ENCODE data around the gene GDF11.

GDF11 gene

GRCh38 chr12:55742719-55743405, at the start of gene GDF11:
TSS of gene GDF11 (plus strand) at chr12:55743122. CDS start at chr12:55743317, 195 bp downstream.
- peak; percentile 72 to 79 for DNase-seq

DNA sequence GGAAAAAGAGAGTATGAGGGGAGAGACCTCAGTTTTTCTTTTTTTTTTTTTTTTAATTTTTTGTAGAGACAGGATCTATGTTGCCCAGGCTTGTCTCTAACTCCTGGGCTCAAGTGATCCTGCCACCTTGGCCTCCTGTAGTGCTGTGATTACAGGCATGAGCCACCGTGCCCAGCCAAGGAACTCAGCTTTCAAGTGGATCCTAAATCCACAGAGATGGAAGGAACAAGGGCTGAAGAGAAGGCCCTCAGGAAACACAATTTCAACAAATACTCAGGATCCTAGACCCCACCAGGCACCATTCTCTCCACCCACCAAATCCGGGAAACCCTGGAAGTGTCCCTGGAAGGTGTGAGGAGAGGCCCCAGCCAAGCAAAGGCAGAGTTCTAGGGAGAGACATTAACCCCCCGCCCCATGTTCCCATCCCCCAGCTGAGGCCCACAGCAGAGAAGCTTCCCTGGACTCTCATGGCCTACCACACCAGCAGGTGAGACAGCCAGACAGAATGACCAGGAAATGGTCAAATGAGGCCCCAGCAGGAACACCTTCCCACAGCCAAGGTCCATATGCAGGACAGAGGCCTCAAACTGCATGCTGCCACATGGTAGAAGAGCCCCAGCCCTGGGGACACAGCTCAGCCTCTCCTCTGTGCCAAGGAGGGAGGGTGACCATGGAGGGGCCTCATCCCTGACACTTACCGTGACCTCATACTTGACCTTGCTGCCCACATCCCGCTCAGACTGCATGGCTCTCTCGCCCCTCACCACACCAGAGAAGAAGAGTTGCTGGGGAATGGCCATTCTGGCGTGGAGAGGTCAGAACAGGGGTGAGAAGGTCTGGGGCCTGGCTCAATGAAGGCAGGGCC, 49.4 kb upstream of the GDF11 start:
- DNase-seq: no peak

GRCh38 chr12:55694188-55694515, 48.8 kb upstream of the GDF11 start:
- no peak for DNase-seq

DNA sequence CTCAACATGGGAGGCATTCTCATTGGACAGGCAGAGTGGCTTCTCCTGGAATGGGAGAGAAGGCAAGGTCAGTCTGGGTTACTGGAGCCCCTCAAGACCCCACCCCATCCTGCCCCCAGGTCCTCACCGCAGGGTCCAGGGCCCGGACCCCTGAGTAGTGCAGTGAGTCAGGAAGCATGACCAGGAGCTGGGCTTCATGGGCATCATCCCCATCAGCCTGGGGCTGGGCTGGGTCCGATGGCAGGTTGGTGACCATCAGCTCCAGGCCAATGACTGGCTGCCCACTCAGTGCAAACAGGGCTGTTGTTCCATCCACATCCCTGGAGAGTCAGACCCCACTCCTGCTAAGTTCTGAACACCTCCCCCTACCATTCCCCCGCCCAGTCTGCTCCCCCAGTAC, 48.3 kb upstream of the GDF11 start:
- no peak for DNase-seq

DNA sequence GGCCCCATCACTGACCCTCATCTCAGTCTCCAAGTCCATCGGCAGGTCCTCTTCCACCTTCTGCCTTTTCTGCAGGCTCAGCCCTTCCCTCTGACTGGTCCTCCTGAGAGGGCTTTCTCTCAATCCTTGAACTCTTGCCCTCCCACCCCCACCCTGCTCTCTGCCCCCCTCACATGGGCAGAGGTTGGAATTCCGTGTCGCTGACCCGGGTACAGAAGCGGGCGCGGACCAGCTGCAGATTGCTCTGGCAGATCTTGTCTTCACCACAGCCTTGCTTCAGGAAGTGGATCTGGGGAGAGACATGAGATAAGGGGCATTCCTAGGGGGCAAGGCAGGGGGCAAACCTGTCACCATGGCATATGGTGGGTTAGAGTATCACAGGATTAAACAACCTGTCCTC, 47.6 kb upstream of the GDF11 start:
- DNase-seq: no peak

GRCh38 chr12:55696141-55696540, 46.8 kb upstream of the GDF11 start:
- no peak for DNase-seq

GRCh38 chr12:55696796-55697462, 46.0 kb upstream of the GDF11 start:
- no peak for DNase-seq

DNA sequence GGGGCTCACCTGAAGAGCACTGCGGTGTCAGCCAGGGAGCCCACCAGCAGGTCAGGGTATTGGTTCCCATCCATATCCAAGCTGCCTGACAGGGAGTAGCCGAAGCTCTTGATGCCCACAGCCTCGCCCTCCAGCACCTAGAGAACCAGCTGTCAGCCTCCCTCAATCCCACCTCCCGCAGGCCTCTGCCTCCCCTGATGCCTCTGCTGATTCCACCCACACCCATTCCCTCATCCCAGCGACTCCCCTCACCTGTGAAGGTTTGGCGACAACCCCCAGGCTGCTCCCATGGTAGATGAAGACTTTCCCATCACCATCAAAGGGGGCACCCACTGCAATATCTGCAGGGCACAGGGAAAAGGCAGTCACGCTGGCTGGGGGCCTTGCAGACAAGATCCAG, 45.2 kb upstream of the GDF11 start:
- DNase-seq: no peak

DNA sequence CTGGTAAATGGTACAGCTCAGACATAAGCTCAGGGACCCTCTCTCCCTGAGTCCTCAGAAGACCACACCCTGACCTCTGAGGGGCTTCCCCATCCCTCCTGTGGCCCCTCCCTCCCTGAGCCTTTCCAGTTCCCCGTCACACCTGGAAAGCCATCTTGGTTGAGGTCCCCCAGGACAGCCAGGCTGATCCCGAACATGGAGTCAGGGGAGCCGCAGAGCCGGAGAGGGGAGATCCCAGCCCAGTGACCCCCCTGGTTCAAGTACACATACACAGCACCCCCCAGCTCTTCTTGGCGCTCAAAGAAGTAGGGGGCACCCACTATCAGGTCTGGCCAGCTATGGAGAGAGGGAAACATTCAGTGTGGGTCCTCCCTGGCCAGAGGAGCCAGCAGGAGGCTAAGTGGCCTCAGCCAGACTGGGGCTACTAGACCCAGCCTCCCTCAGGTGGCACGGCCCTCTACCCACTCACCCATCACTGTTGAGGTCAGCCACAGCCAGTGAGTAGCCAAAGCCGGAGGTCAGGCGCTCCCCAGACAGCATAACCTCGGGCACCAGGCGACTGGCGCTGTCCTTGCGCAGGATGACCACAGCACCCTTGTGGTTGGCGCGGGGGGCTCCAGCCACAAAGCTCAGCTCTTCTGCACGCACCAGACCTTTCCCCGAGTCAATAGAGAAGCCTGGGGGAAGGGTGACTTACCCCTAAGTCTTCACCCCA, 44.5 kb upstream of the GDF11 start:
- no peak for DNase-seq

GRCh38 chr12:55698965-55699364, 44.0 kb upstream of the GDF11 start:
- DNase-seq: no peak

GRCh38 chr12:55699471-55700055, 43.4 kb upstream of the GDF11 start:
- DNase-seq: no peak

DNA sequence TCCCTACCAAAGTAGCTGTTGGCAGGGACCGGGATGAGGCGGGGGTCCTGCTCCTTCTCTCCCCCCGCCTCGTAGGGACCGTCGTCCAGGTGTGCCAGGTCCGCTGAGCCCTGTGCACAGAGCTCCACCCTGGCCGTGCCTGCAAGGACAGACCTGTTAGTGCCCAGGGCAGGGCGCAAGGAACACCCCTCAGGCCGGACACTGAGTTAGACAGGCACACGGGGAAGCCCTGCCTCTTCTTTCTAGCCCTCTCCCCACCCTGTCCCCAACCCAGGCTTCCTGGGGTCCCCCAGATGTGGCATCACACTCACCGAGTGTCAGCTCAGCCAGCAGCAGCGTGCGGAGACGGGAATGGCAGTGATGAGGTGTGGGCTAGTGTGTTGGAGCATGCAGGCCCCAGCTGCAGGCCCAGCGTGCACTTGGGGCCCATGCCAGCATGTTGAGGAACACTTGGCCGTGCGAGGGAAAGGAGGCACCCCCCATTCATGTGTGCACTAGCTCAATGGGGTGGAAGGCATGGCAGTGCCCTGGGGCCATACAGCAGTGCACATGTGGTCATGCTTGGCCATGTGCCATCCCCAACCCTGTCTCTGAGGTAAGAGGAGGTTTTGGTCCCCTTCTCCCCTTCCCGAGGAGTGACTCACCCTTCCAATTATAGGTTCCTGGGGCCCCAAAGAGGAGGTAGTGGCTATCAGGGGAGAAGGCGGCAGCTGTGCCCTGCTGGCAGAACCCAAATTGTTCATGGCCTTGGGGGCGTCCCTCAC, 42.5 kb upstream of the GDF11 start:
- DNase-seq: no peak

DNA sequence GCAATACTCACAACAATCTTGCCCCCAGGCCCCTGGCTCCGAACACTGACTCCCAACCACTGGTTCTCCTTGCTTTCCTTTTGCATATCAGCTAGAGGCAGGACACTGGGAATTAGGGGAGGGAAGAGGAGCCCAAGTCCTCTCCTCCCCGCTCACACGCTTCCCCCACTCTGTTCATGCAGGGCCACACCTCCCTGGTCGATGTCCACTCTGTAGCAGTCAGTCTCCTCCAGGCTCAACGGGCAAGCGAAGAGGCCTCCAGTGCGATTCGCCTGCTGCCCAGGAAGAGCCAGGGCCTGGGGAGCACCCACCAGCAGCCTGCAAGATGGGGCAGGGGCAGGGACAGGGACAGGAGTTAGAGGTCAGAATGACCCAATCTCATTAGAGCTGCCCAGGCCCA, 40.1 kb upstream of the GDF11 start:
- no peak for DNase-seq

DNA sequence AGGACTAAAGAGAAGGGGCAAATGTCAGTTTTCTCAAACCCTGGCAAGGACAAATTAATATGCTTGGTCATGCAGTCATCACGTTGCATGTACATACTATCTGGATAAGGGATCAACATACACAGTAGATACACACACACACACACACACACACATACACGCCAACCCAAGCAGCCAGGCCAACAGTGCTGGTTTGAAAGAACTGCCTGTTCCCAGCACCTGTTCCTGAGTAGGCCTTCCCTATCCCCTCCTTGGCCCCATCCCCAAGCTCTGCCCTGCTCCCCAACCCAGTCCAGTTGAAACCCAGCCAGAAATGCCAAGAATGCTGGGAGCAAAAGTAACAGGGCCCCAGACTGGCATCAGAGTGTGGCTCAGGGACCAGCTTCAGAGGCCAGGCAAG, 39.6 kb upstream of the GDF11 start:
- DNase-seq: no peak

DNA sequence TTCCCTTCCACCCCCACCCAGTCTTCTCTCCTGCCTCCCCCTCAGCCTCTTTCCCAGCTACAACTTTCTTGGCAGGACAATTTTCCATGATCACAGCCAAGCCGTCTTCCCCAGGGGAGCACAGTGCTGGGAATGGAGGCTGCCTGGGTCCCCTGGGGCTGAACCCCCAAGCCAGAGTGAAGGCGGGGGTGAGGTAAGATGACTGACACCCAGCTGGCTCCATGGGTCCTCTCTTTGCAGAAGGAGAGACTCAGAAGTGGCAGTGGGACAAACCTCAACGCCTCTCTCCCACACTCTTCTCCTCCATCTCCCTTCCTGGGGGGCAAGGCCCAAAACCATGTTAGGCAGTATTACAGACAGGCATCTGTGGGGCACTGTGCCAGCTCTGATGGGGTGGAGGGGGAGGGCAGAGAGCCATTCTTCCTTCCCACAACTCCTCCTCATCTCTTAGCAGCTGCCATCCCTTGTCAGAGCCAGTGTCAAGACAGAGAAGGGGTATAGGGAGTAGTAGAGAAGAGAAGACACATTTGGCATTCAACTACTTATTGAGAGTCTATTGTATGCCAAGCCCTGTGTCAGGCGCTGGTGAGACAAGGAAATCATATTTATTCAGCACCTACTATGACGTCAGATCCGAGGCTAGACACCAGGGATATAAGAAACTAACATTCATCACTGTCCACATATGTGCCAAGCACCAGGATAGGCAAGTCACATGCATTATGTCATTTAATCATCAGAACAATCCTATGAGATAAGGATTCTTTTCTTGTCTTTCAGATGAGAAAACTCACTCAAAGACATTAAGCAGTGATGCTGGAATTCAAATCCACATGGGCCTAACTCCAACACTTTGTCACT, 38.8 kb upstream of the GDF11 start:
- no peak for DNase-seq

- no peak for DNase-seq
These were observed 37.9 kb upstream of the GDF11 start for GRCh38 chr12:55704824-55705718.

DNA sequence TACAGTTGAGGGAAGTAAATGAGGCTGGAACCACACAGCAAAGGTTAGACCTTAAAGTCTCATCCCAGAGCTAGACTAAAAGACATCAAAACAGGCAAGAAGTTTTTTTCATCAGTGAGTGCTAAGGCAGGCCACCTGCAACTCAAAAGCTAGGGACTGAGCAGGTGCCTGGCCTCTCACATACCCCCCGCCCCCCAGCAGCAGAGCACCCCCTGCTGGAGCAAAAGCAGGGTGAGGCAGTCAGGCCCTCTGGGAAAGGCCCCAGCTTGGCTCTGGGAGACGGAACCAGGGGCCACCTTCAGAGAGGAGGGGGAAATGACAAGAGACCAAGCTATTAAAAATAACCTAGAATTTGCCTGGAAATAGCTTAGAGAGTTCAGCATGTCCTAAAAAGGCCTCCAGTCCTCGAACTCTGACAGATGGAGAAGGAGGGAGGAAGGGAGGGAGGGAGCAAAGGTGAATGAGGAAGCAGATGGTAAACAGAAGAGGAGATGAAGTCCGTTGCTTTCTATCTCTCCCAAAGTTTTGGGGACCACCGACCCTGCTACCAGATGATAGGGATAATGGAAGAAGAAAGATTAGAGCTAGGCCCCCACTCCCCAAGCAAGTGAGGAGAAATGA, 37.0 kb upstream of the GDF11 start:
- DNase-seq: no peak

- no peak for DNase-seq
These were observed 36.2 kb upstream of the GDF11 start for GRCh38 chr12:55706568-55707218.

DNA sequence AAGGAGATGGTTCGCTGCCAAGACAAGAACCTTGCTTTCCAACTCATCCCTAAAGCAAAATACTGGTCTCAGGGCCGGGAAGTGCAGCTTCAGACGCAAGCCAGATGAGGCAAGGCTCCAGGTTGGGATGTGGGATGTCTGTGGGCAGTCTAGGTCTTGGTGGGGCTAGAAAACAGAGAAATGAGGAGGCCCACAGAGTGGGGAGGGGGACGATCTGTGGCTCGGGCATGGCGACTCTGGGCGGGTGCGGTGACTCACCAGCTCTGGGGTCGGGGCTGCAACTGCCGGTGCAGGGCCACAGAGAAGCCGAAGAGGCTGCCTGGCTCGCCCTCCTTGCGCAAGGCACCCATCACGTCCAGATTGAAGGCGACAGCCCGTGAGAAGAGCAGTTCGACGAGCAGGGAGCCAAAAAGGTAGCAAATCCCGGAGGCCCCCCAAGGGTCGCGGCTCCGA, 35.7 kb upstream of the GDF11 start:
- no peak for DNase-seq
